Trophoblast cell (in vitro differentiated cells and primary cell): ENCODE data around the gene MAMLD1.

Experiments
- DNase-seq, 2 donors: peaks; one replicate each; pipeline ENCODE4 v3.0.0-alpha.2; 2016
- H2AFZ ChIP-seq: 2 replicates; pipeline ENCODE4 v1.6.1; 2013; ENCODE audit warnings: low read length, moderate library complexity, mild to moderate bottlenecking; ENCODE audit not compliant: insufficient read depth, poor library complexity
- H2AK5ac ChIP-seq: 2 replicates; pipeline ENCODE4 v1.6.1; 2013; ENCODE audit warnings: mild to moderate bottlenecking, low read length
- H2BK120ac ChIP-seq: 2 replicates; pipeline ENCODE4 v1.6.1; 2013; ENCODE audit warnings: low read length, mild to moderate bottlenecking, moderate library complexity; ENCODE audit not compliant: insufficient read depth, poor library complexity
- H2BK12ac ChIP-seq: 2 replicates; pipeline ENCODE4 v1.6.1; 2013; ENCODE audit warnings: mild to moderate bottlenecking, low read length, moderate library complexity
- H2BK5ac ChIP-seq: 2 replicates; pipeline ENCODE4 v1.6.1; 2013; ENCODE audit warnings: low read length, low read depth, moderate library complexity, mild to moderate bottlenecking; ENCODE audit not compliant: poor library complexity
- H3K14ac ChIP-seq: 2 replicates; pipeline ENCODE4 v1.6.1; 2013; ENCODE audit warnings: mild to moderate bottlenecking, low read length
- H3K18ac ChIP-seq: 2 replicates; pipeline ENCODE4 v1.6.1; 2013; ENCODE audit warnings: mild to moderate bottlenecking, low read length
- H3K23ac ChIP-seq: 2 replicates; pipeline ENCODE4 v1.6.1; 2013; ENCODE audit warnings: low read length
- H3K27ac ChIP-seq: 2 replicates; pipeline ENCODE4 v1.5.1; 2013; ENCODE audit warnings: low read depth, mild to moderate bottlenecking, inconsistent platforms, low read length, moderate library complexity
- H3K27me3 ChIP-seq: 2 replicates; pipeline ENCODE4 v1.6.1; 2013; ENCODE audit warnings: inconsistent platforms, mild to moderate bottlenecking, low read length, moderate library complexity; ENCODE audit not compliant: insufficient read depth
- H3K36me3 ChIP-seq, 2 experiments: 1 replicate in 1 of 2; 2 replicates in 1 of 2; pipeline ENCODE4 v1.6.1; 2013; ENCODE audit warnings: low read length in 2 of 2, mild to moderate bottlenecking in 2 of 2, moderate library complexity in 1 of 2; ENCODE audit not compliant: insufficient read depth in 2 of 2, control insufficient read depth in 1 of 2
- H3K4ac ChIP-seq: 2 replicates; pipeline ENCODE4 v1.6.1; 2013; ENCODE audit warnings: low read depth, mild to moderate bottlenecking, low read length, moderate library complexity
- H3K4me1 ChIP-seq, 2 experiments: 1 replicate in 1 of 2; 2 replicates in 1 of 2; pipeline ENCODE4 v1.6.1; 2013; ENCODE audit warnings: low read length in 2 of 2, mild to moderate bottlenecking in 2 of 2, moderate library complexity in 1 of 2; ENCODE audit not compliant: insufficient read depth in 2 of 2, control insufficient read depth in 1 of 2
- H3K4me2 ChIP-seq: 2 replicates; pipeline ENCODE4 v1.6.1; 2013; ENCODE audit warnings: inconsistent platforms, mild to moderate bottlenecking, low read length, moderate library complexity
- H3K4me3 ChIP-seq: 2 replicates; pipeline ENCODE4 v1.5.1; 2013; ENCODE audit warnings: mild to moderate bottlenecking, low read depth, low read length, inconsistent platforms
- H3K79me1 ChIP-seq: one replicate; pipeline ENCODE4 v1.6.1; 2013; ENCODE audit warnings: low read length
- H3K79me2 ChIP-seq: 2 replicates; pipeline ENCODE4 v1.6.1; 2013; ENCODE audit warnings: low read length, mild to moderate bottlenecking; ENCODE audit not compliant: control insufficient read depth, insufficient read depth, poor library complexity
- H3K9ac ChIP-seq: 2 replicates; pipeline ENCODE4 v1.6.1; 2013; ENCODE audit warnings: mild to moderate bottlenecking, low read length
- H3K9me3 ChIP-seq: 2 replicates; pipeline ENCODE4 v1.6.1; 2013; ENCODE audit warnings: low read depth, mild to moderate bottlenecking, control low read depth, inconsistent platforms, low read length; ENCODE audit not compliant: insufficient read depth
- H4K12ac ChIP-seq: 2 replicates; pipeline ENCODE4 v1.6.1; 2013; ENCODE audit warnings: low read depth, mild to moderate bottlenecking, low read length, moderate library complexity
- H4K8ac ChIP-seq: 2 replicates; pipeline ENCODE4 v1.6.1; 2013; ENCODE audit warnings: low read depth, mild to moderate bottlenecking, low read length, moderate library complexity
- H4K91ac ChIP-seq: one replicate; pipeline ENCODE4 v1.6.1; 2013; ENCODE audit warnings: low read depth, mild to moderate bottlenecking, low read length, moderate library complexity
- WGBS: extraction: QIAGEN DNeasy Blood & Tissue Kit; methylation state at CpG from one replicate; pipeline ENCODE4 v1.1.7; 2013; ENCODE audit warnings: missing lambda C conversion rate; ENCODE audit not compliant: insufficient read length, insufficient coverage; ENCODE audit errors: extremely low coverage; 5-methylcytosine and 5-hydroxymethylcytosine counted together

The MAMLD1 gene

GRCh38 chrX:150365990-150366911 lies 3.1 kb downstream of the MAMLD1 start:
- H3K27ac ChIP-seq = no peak overlapping the region
- no peak overlapping the region for H2BK5ac ChIP-seq
- H2AFZ ChIP-seq = no peak overlapping the region
- no peak overlapping the region for H2AK5ac ChIP-seq
- DNase-seq = peak in 1 of 2 donors; percentile 27
- H3K14ac ChIP-seq = no peak overlapping the region
- H4K91ac ChIP-seq = no peak overlapping the region
- H3K79me2 ChIP-seq = no peaks in the 10 kb centered on the region
- no peak overlapping the region for H3K9ac ChIP-seq
- H2BK12ac ChIP-seq = no peak overlapping the region
- H3K18ac ChIP-seq = no peak overlapping the region
- peak overlapping the region; percentile 75 for H3K4me2 ChIP-seq
- peaks cover 4 to 12% of the 10 kb centered on the region in 2 experiments for H3K4me1 ChIP-seq
- no peak overlapping the region for H3K4me3 ChIP-seq
- WGBS = no CpG with 5 or more reads among the region's 24 CpGs
- no peak overlapping the region for H4K12ac ChIP-seq
- H4K8ac ChIP-seq = no peak overlapping the region
- no peaks in the 10 kb centered on the region for H3K79me1 ChIP-seq
- H3K4ac ChIP-seq = no peak overlapping the region
- no peaks in the 10 kb centered on the region for H3K36me3 ChIP-seq
- H2BK120ac ChIP-seq = no peak overlapping the region
- H3K27me3 ChIP-seq = peaks cover 44% of the 10 kb centered on the region
- H3K23ac ChIP-seq = no peak overlapping the region
- no peaks in the 10 kb centered on the region for H3K9me3 ChIP-seq

- H4K8ac ChIP-seq = no peak overlapping the region
- peak in 1 of 2 donors; percentile 23 for DNase-seq
- no peak overlapping the region for H4K91ac ChIP-seq
- H3K9ac ChIP-seq = no peak overlapping the region
- H3K4me1 ChIP-seq = peaks cover 4 to 10% of the 10 kb centered on the region in 2 experiments
- H3K14ac ChIP-seq = no peak overlapping the region
- no peaks in the 10 kb centered on the region for H3K79me2 ChIP-seq
- H3K27ac ChIP-seq = no peak overlapping the region
- no peak overlapping the region for H3K23ac ChIP-seq
- no peaks in the 10 kb centered on the region for H3K9me3 ChIP-seq
- WGBS = no CpG with 5 or more reads among the region's 5 CpGs
- no peak overlapping the region for H3K18ac ChIP-seq
- H2AFZ ChIP-seq = no peak overlapping the region
- H2BK120ac ChIP-seq = no peak overlapping the region
- no peak overlapping the region for H4K12ac ChIP-seq
- peaks cover 36% of the 10 kb centered on the region for H3K27me3 ChIP-seq
- H2AK5ac ChIP-seq = no peak overlapping the region
- H3K79me1 ChIP-seq = no peaks in the 10 kb centered on the region
- no peak overlapping the region for H3K4me3 ChIP-seq
- H3K36me3 ChIP-seq = no peaks in the 10 kb centered on the region
- no peak overlapping the region for H2BK12ac ChIP-seq
- no peak overlapping the region for H2BK5ac ChIP-seq
- no peak overlapping the region for H3K4ac ChIP-seq
- H3K4me2 ChIP-seq = no peak overlapping the region
These were observed 3.9 kb downstream of the MAMLD1 start for GRCh38 chrX:150366951-150367545.

- H3K14ac ChIP-seq = no peak overlapping the region
- no peaks in the 10 kb centered on the region for H3K79me2 ChIP-seq
- no peaks in the 10 kb centered on the region for H3K9me3 ChIP-seq
- H3K18ac ChIP-seq = no peak overlapping the region
- H2AK5ac ChIP-seq = no peak overlapping the region
- peaks cover under 1% of the 10 kb centered on the region for H3K27me3 ChIP-seq
- H2AFZ ChIP-seq = no peak overlapping the region
- no peak overlapping the region for H3K4me3 ChIP-seq
- no peak overlapping the region for H4K91ac ChIP-seq
- H3K4me2 ChIP-seq = no peak overlapping the region
- no peak overlapping the region for H4K8ac ChIP-seq
- H3K36me3 ChIP-seq = no peaks in the 10 kb centered on the region
- no peak overlapping the region for H2BK120ac ChIP-seq
- H3K79me1 ChIP-seq = no peaks in the 10 kb centered on the region
- no peak for DNase-seq
- H3K4ac ChIP-seq = no peak overlapping the region
- H2BK5ac ChIP-seq = no peak overlapping the region
- WGBS = no CpG with 5 or more reads among the region's 5 CpGs
- H3K4me1 ChIP-seq = no peaks in the 10 kb centered on the region
- no peak overlapping the region for H4K12ac ChIP-seq
- H3K23ac ChIP-seq = no peak overlapping the region
- H3K9ac ChIP-seq = no peak overlapping the region
- no peak overlapping the region for H3K27ac ChIP-seq
- H2BK12ac ChIP-seq = no peak overlapping the region
These were observed 7.6 kb downstream of the MAMLD1 start for GRCh38 chrX:150370589-150371312.

GRCh38 chrX:150371877-150372276 lies 8.8 kb downstream of the MAMLD1 start:
- Histone ChIP-seq H3K4me1 (no peaks in the 10 kb centered on the region), H4K12ac (no peak overlapping the region), H3K14ac (no peak overlapping the region), H2BK12ac (no peak overlapping the region), H3K79me1 (no peaks in the 10 kb centered on the region), H2BK120ac (no peak overlapping the region), H4K91ac (no peak overlapping the region), H2AK5ac (no peak overlapping the region), H3K4ac (no peak overlapping the region), H3K9ac (no peak overlapping the region), H3K18ac (no peak overlapping the region), H3K9me3 (no peaks in the 10 kb centered on the region), H3K4me3 (no peak overlapping the region), H3K27me3 (no peaks in the 10 kb centered on the region), H3K23ac (no peak overlapping the region), H3K4me2 (no peak overlapping the region), H3K27ac (no peak overlapping the region), H4K8ac (no peak overlapping the region), H3K79me2 (no peaks in the 10 kb centered on the region), H2AFZ (no peak overlapping the region), H2BK5ac (no peak overlapping the region), H3K36me3 (no peaks in the 10 kb centered on the region)
- no peak for DNase-seq
- WGBS = no CpG with 5 or more reads among the region's 6 CpGs
